PFSK-1 (cell line): Measurements from ENCODE around the gene COL4A2.

Experiments used
- FOXP2 ChIP-seq: optimal IDR thresholded peaks from 2 replicates; pipeline ENCODE3; 2011; ENCODE audit warnings: borderline replicate concordance, control low read depth, inconsistent platforms; ENCODE audit not compliant: insufficient read depth; ENCODE audit errors: extremely low read length, extremely low read depth
- POLR2AphosphoS5 ChIP-seq: IDR thresholded peaks from 2 replicates; pipeline ENCODE4 v1.6.1; 2012; ENCODE audit warnings: low read depth, mild to moderate bottlenecking, control low read depth, low read length, moderate library complexity
- SIN3A ChIP-seq: IDR thresholded peaks from 2 replicates; pipeline ENCODE4 v1.6.1; 2012; ENCODE audit warnings: mild to moderate bottlenecking, low read length, moderate library complexity, borderline replicate concordance; ENCODE audit not compliant: insufficient read depth
- TAF1 ChIP-seq: IDR thresholded peaks from 2 replicates; pipeline ENCODE4 v1.6.1; 2012; ENCODE audit warnings: low read length, control low read depth, borderline replicate concordance; ENCODE audit not compliant: insufficient read depth
- TF ChIP-seq, protein P1 (sequence below), 2 experiments: IDR thresholded peaks; 2 replicates each; pipeline versions ENCODE4 v1.6.1 to v1.8.0; 2011 to 2012; ENCODE audit warnings: low read depth in 2 of 2, low read length in 2 of 2, control low read depth in 1 of 2, inconsistent platforms in 1 of 2, mild to moderate bottlenecking in 1 of 2, moderate library complexity in 1 of 2; ENCODE audit not compliant: insufficient read depth in 1 of 2

COL4A2 gene

DNA sequence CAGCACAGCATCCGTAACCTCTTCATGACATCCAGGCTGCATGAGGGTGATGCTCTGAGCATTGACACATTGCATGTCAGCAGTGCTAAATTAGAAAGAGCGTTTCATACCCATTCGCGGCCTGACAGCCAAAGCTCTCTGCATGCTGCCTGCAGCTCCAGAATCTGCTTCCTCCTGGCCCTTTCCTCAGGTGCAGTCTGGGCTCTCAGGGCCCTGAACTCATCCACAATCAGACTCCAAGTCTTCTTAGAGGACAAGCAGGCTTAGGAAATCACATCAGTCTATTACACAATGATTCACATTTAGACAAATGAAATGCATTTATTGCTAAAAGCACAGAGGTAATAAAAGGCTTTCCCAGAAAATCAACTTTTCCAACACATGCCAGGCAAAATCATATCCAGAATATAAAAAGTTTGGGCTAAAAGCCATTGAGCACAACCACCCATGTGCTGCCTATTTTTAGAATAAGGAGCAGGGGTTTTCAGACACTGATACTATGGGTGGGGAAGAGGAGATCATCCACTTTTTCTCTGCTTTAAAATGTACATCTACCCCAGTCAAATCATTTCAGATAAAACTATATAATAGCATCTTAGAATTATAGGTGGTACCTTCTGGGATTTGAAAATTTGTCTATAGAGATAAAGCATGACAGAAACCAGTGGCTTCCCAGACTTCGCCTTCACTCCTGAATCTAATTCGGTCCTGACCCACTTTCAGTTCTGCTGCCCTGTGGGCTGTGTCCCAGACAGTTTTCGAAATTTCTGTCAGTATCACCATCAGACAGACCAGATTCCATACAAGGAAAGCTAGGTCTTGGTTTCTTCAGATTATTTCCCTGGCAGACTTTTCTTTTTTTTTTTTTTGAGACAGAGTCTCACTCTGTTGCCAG lies 109.3 kb downstream of the COL4A2 start:
- no peak for TF ChIP-seq POLR2AphosphoS5

- TF ChIP-seq FOXP2 = no peak
- no peak for TF ChIP-seq SIN3A
These were observed 111.9 kb downstream of the COL4A2 start for GRCh38 chr13:110418944-110419343.

DNA sequence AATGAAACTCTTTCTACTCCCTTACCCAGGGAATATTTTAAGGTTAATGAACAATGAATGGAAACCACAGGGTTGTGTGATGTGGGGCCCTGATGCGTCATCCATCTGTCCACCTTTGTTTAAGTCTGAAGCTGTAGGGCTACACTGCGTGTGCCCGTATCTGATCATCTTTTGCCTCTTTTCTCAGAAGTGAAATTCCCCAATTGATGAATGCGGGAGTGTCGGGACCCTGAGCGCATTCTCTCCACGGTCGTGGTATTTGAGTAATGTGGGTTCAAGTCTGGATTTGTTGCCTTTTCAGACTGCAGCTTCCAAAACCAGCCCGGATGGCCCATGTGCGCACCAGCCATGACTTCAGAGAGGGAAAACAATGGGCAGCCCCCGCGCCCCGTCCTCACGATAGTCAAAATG lies 112.3 kb downstream of the COL4A2 start:
- no peak for TF ChIP-seq POLR2AphosphoS5
- TF ChIP-seq SIN3A = no peak
- no peak for TF ChIP-seq TAF1
- TF ChIP-seq, protein P1, sequence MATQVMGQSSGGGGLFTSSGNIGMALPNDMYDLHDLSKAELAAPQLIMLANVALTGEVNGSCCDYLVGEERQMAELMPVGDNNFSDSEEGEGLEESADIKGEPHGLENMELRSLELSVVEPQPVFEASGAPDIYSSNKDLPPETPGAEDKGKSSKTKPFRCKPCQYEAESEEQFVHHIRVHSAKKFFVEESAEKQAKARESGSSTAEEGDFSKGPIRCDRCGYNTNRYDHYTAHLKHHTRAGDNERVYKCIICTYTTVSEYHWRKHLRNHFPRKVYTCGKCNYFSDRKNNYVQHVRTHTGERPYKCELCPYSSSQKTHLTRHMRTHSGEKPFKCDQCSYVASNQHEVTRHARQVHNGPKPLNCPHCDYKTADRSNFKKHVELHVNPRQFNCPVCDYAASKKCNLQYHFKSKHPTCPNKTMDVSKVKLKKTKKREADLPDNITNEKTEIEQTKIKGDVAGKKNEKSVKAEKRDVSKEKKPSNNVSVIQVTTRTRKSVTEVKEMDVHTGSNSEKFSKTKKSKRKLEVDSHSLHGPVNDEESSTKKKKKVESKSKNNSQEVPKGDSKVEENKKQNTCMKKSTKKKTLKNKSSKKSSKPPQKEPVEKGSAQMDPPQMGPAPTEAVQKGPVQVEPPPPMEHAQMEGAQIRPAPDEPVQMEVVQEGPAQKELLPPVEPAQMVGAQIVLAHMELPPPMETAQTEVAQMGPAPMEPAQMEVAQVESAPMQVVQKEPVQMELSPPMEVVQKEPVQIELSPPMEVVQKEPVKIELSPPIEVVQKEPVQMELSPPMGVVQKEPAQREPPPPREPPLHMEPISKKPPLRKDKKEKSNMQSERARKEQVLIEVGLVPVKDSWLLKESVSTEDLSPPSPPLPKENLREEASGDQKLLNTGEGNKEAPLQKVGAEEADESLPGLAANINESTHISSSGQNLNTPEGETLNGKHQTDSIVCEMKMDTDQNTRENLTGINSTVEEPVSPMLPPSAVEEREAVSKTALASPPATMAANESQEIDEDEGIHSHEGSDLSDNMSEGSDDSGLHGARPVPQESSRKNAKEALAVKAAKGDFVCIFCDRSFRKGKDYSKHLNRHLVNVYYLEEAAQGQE (IDR thresholded peaks at IDR 0.05; ENCODE audit: insufficient read depth in 1 of 2, low read depth in 2 of 2, low read length in 2 of 2) = no peak
- TF ChIP-seq FOXP2 = no peak

- TF ChIP-seq SIN3A (no peak), FOXP2 (no peak), TAF1 (no peak), POLR2AphosphoS5 (no peak)
- TF ChIP-seq, protein P1 (IDR thresholded peaks at IDR 0.05; ENCODE audit: insufficient read depth in 1 of 2, low read depth in 2 of 2, low read length in 2 of 2) = no peak
These were observed 112.9 kb downstream of the COL4A2 start for GRCh38 chr13:110419946-110420345.

DNA sequence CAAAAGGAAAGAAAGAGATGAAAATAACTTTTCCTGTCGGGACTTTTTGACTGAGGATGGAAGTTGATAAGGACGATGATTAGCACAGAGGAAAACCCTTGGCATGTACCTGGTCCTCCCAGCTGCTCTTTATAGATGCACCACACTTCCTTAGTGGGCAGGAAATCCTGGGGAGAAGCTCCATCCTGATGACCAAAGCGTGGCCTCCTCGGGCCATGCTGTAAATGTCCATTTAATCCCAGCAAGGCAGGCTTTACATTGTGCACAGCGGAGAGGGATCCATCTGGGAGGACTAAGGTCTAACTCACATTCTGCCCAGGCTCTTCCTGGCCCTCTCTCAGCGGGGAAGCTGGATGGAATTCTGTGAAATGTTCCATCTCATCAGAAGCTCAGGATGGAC lies 113.5 kb downstream of the COL4A2 start:
- no peak for TF ChIP-seq SIN3A
- TF ChIP-seq, protein P1 (IDR thresholded peaks at IDR 0.05; ENCODE audit: insufficient read depth in 1 of 2, low read depth in 2 of 2, low read length in 2 of 2) = no peak
- TF ChIP-seq FOXP2 = no peak

GRCh38 chr13:110421061-110421460 lies 114.0 kb downstream of the COL4A2 start:
- TF ChIP-seq, protein P1 (IDR thresholded peaks at IDR 0.05; ENCODE audit: insufficient read depth in 1 of 2, low read depth in 2 of 2, low read length in 2 of 2) = no peak
- no peak for TF ChIP-seq POLR2AphosphoS5
- no peak for TF ChIP-seq FOXP2
- TF ChIP-seq SIN3A = no peak
- TF ChIP-seq TAF1 = no peak
